Measurements from ENCODE around the gene MYO5C.

- TF ChIP-seq CTCF (optimal IDR thresholded peaks at IDR 0.05 in 1 of 3, IDR thresholded peaks at IDR 0.05 in 1 of 3, conservative IDR thresholded peaks at IDR 0.05 in 1 of 3; ENCODE audit: extremely low read depth in 1 of 3, insufficient read depth in 2 of 3, low read length in 3 of 3), result no peak
- no peak for TF ChIP-seq EZH2 (IDR thresholded peaks at IDR 0.05; ENCODE audit: low read length)
These were observed 102.3 kb downstream of the MYO5C start for GRCh38 chr15:52193321-52193720.

All from keratinocyte (primary cell).